Measurements from ENCODE around the gene CPA5.

Gene CPA5

GRCh38 chr7:130409067-130409711 is 64.6 kb downstream of the CPA5 start:
- no peaks in the 10 kb centered on the region for H3K9me3 Mint-ChIP-seq
- no peak for ATAC-seq
- H3K36me3 Mint-ChIP-seq = peaks cover 7% of the 10 kb centered on the region
- no peak overlapping the region for H3K4me3 Mint-ChIP-seq
- H3K27ac Mint-ChIP-seq = no peak overlapping the region
- H3K4me1 Mint-ChIP-seq = no peaks in the 10 kb centered on the region
- no peaks in the 10 kb centered on the region for H3K27me3 Mint-ChIP-seq

GRCh38 chr7:130409712-130410072 is 65.1 kb downstream of the CPA5 start:
- peaks cover under 1% of the 10 kb centered on the region for H3K4me1 Mint-ChIP-seq
- no peak overlapping the region for H3K27ac Mint-ChIP-seq
- ATAC-seq = no peak
- H3K27me3 Mint-ChIP-seq = no peaks in the 10 kb centered on the region
- H3K4me3 Mint-ChIP-seq = no peak overlapping the region
- no peaks in the 10 kb centered on the region for H3K9me3 Mint-ChIP-seq
- H3K36me3 Mint-ChIP-seq = peaks cover 5% of the 10 kb centered on the region

GRCh38 chr7:130410868-130411541 is 66.4 kb downstream of the CPA5 start:
- Mint-ChIP-seq H3K27me3 (no peaks in the 10 kb centered on the region), H3K27ac (no peak overlapping the region)

GRCh38 chr7:130413201-130413600 is 68.6 kb downstream of the CPA5 start:
- Mint-ChIP-seq H3K4me1 (peaks cover 6% of the 10 kb centered on the region), H3K9me3 (no peaks in the 10 kb centered on the region), H3K27ac (no peak overlapping the region), H3K4me3 (no peak overlapping the region), H3K27me3 (no peaks in the 10 kb centered on the region), H3K36me3 (peaks cover 5% of the 10 kb centered on the region)
- no peak for ATAC-seq

More at GRCh38 chr7:130410868-130411541, 66.4 kb downstream of the CPA5 start:
- Mint-ChIP-seq H3K4me3 (no peak overlapping the region), H3K4me1 (peaks cover 6% of the 10 kb centered on the region), H3K36me3 (peaks cover 5% of the 10 kb centered on the region), H3K9me3 (no peaks in the 10 kb centered on the region)
- no peak for ATAC-seq

- Mint-ChIP-seq H3K36me3 (peaks cover 5% of the 10 kb centered on the region), H3K27ac (no peak overlapping the region), H3K27me3 (no peaks in the 10 kb centered on the region), H3K4me1 (peaks cover 6% of the 10 kb centered on the region), H3K9me3 (no peaks in the 10 kb centered on the region), H3K4me3 (no peak overlapping the region)
- no peak for ATAC-seq
These were observed 70.4 kb downstream of the CPA5 start for GRCh38 chr7:130415006-130415405.

GRCh38 chr7:130417213-130417612 is 72.6 kb downstream of the CPA5 start:
- H3K4me1 Mint-ChIP-seq = peaks cover 6% of the 10 kb centered on the region
- peaks cover 6% of the 10 kb centered on the region for H3K36me3 Mint-ChIP-seq
- no peaks in the 10 kb centered on the region for H3K27me3 Mint-ChIP-seq
- H3K4me3 Mint-ChIP-seq = no peak overlapping the region
- no peak for ATAC-seq
- H3K27ac Mint-ChIP-seq = no peak overlapping the region
- no peaks in the 10 kb centered on the region for H3K9me3 Mint-ChIP-seq

- no peak overlapping the region for H3K27ac Mint-ChIP-seq
- H3K4me3 Mint-ChIP-seq = no peak overlapping the region
- no peaks in the 10 kb centered on the region for H3K27me3 Mint-ChIP-seq
- H3K9me3 Mint-ChIP-seq = no peaks in the 10 kb centered on the region
- no peak for ATAC-seq
- H3K4me1 Mint-ChIP-seq = peaks cover 6% of the 10 kb centered on the region
- peaks cover 6% of the 10 kb centered on the region for H3K36me3 Mint-ChIP-seq
These were observed 73.7 kb downstream of the CPA5 start for GRCh38 chr7:130418306-130418705.

Data from stimulated activated memory B cell treated with anti-CD40 and anti-IgM and Interleukin-4, amounts not matched to agents 10 μg/mL and 1 μg/mL and 100 μg/mL, for 72 hours (primary cell).